H1 (cell line): ENCODE measurements around the gene AURKAIP1. TPM values are rescaled to one million over a fixed set of nuclear protein-coding genes. Genes with fewer than 3 reads are reported as not detected.
"Not testable (repeated sequence)": the region's sequence is repeated elsewhere in the genome, so short reads cannot be mapped to it uniquely, and the experiment has no call there.

Experiments used
- CTCF ChIA-PET: fragments of 300-600 bp; sonication (Branson Sonifier 250); formaldehyde crosslinking; loops from one replicate; lab custom pipeline; 2021; ENCODE audit not compliant: partially characterized antibody; lab: Charles Lee
- POLR2A ChIA-PET: fragments of 300-600 bp; sonication (Branson Sonifier 250); formaldehyde crosslinking; loops from one replicate; lab custom pipeline; 2021; ENCODE audit warnings: inconsistent platforms; ENCODE audit not compliant: partially characterized antibody; lab: Charles Lee
- DNase-seq, 2 experiments: peaks; one replicate each; pipeline versions ENCODE4 v3.0.0 to v3.0.0-alpha.2; 2010 to 2022; ENCODE audit warnings: low spot score in 2 of 2, low read depth in 1 of 2, mixed read lengths in 1 of 2
- FAIRE-seq: peaks from 2 replicates; lab custom pipeline; 2011; peaks lifted over from hg19 to GRCh38; lab: Jason Lieb, UNC
- H2AFZ ChIP-seq: 2 replicates; pipeline ENCODE4 v1.8.1; 2012; ENCODE audit warnings: low read length, inconsistent platforms
- H2AK5ac ChIP-seq: 2 replicates; pipeline ENCODE4 v1.6.1; 2013; ENCODE audit warnings: low read depth, low read length
- H2BK120ac ChIP-seq: replicated peaks from 2 replicates; pipeline ENCODE3; 2013; ENCODE audit warnings: low read depth, low read length, inconsistent platforms
- H2BK12ac ChIP-seq: 2 replicates; pipeline ENCODE4 v1.6.1; 2013; ENCODE audit warnings: low read depth, low read length
- H2BK15ac ChIP-seq: 2 replicates; pipeline ENCODE4 v1.6.1; 2013; ENCODE audit warnings: low read length
- H2BK20ac ChIP-seq: 2 replicates; pipeline ENCODE4 v1.6.1; 2013; ENCODE audit warnings: low read length
- H2BK5ac ChIP-seq: 2 replicates; pipeline ENCODE4 v1.6.1; 2013; ENCODE audit warnings: low read depth, low read length
- H3K14ac ChIP-seq: 2 replicates; pipeline ENCODE4 v1.6.1; 2013; ENCODE audit warnings: inconsistent platforms; ENCODE audit not compliant: insufficient read length
- H3K18ac ChIP-seq: 2 replicates; pipeline ENCODE4 v1.6.1; 2013; ENCODE audit warnings: low read length; ENCODE audit errors: extremely low read depth
- H3K23ac ChIP-seq: 2 replicates; pipeline ENCODE4 v1.6.1; 2013; ENCODE audit warnings: inconsistent platforms; ENCODE audit not compliant: insufficient read length
- H3K23me2 ChIP-seq: 2 replicates; pipeline ENCODE4 v1.6.1; 2013; ENCODE audit warnings: low read depth, low read length
- H3K27ac ChIP-seq: 2 replicates; pipeline ENCODE4 v1.6.1; 2011; ENCODE audit warnings: low read depth, low read length, inconsistent platforms
- H3K27me3 ChIP-seq, 4 experiments: replicated peaks in 1 of 4; 1 replicate in 1 of 4; 2 replicates in 3 of 4; pipeline versions ENCODE4 v1.6.1 to v1.8.1; 2011 to 2013; ENCODE audit warnings: low read length in 3 of 4, mild to moderate bottlenecking in 3 of 4, inconsistent platforms in 2 of 4, mixed read lengths in 2 of 4, moderate library complexity in 1 of 4; ENCODE audit not compliant: control insufficient read depth in 3 of 4, insufficient read depth in 3 of 4; ENCODE audit errors: extremely low read depth in 1 of 4
- H3K36me3 ChIP-seq, 4 experiments: 2 replicates each; pipeline versions ENCODE4 v1.6.1 to v1.8.1; 2011 to 2013; ENCODE audit warnings: mild to moderate bottlenecking in 4 of 4, low read length in 3 of 4, moderate library complexity in 2 of 4, control low read depth in 1 of 4, inconsistent platforms in 1 of 4; ENCODE audit not compliant: insufficient read depth in 4 of 4, control insufficient read depth in 2 of 4
- H3K4ac ChIP-seq: replicated peaks from 2 replicates; pipeline ENCODE3; 2013; ENCODE audit warnings: low read length, low read depth, mixed read lengths, inconsistent platforms; ENCODE audit not compliant: insufficient read length
- H3K4me1 ChIP-seq, 4 experiments: replicated peaks in 1 of 4; 1 replicate in 1 of 4; 2 replicates in 3 of 4; pipeline versions ENCODE4 v1.6.1 to v1.8.1; 2011 to 2013; ENCODE audit warnings: low read length in 3 of 4, inconsistent platforms in 2 of 4, mixed read lengths in 1 of 4; ENCODE audit not compliant: insufficient read depth in 4 of 4, control insufficient read depth in 3 of 4
- H3K4me2 ChIP-seq, 2 experiments: 2 replicates each; pipeline versions ENCODE4 v1.6.1 to v1.8.1; 2011 to 2013; ENCODE audit warnings: low read depth in 2 of 2, low read length in 2 of 2, control low read depth in 1 of 2, inconsistent platforms in 1 of 2, mild to moderate bottlenecking in 1 of 2; ENCODE audit not compliant: insufficient read depth in 1 of 2
- H3K4me3 ChIP-seq, 4 experiments: fragments of 200-600, 300-600 bp in 1 of 4; sonication (generic), shearing (Covaris generic), sonication (Bioruptor Twin) in 1 of 4; 2 replicates each; pipeline versions ENCODE4 v1.5.1 to v1.8.1; 2011 to 2016; ENCODE audit warnings: low read length in 4 of 4, low read depth in 3 of 4, control low read depth in 2 of 4, inconsistent platforms in 2 of 4, mild to moderate bottlenecking in 2 of 4, mixed read lengths in 1 of 4, moderate library complexity in 1 of 4; ENCODE audit not compliant: insufficient read depth in 2 of 4; ENCODE audit errors: extremely low read depth in 1 of 4
- H3K56ac ChIP-seq: replicated peaks from 2 replicates; pipeline ENCODE3; 2013; ENCODE audit warnings: low read depth, mild to moderate bottlenecking, mixed read lengths, low read length, inconsistent platforms; ENCODE audit not compliant: insufficient read length
- H3K79me1 ChIP-seq: 2 replicates; pipeline ENCODE4 v1.6.1; 2013; ENCODE audit warnings: low read depth, low read length, control low read depth
- H3K79me2 ChIP-seq, 2 experiments: 2 replicates each; pipeline versions ENCODE4 v1.6.1 to v1.8.1; 2012 to 2013; ENCODE audit warnings: low read length in 2 of 2, mild to moderate bottlenecking in 2 of 2, inconsistent platforms in 1 of 2; ENCODE audit not compliant: insufficient read depth in 2 of 2, control insufficient read depth in 1 of 2
- H3K9ac ChIP-seq, 4 experiments: replicated peaks in 1 of 4; 1 replicate in 1 of 4; 2 replicates in 3 of 4; pipeline versions ENCODE4 v1.6.1 to v1.8.1; 2011 to 2013; ENCODE audit warnings: low read depth in 3 of 4, low read length in 3 of 4, control low read depth in 2 of 4, mild to moderate bottlenecking in 2 of 4, moderate library complexity in 2 of 4, inconsistent platforms in 1 of 4; ENCODE audit errors: extremely low read depth in 1 of 4
- H3K9me3 ChIP-seq, 2 experiments: 2 replicates each; pipeline versions ENCODE4 v1.6.1 to v1.8.1; 2012 to 2013; ENCODE audit warnings: mild to moderate bottlenecking in 2 of 2, moderate library complexity in 2 of 2, control low read depth in 1 of 2, inconsistent platforms in 1 of 2, low read depth in 1 of 2, low read length in 1 of 2, mixed read lengths in 1 of 2; ENCODE audit not compliant: insufficient read depth in 2 of 2
- H4K20me1 ChIP-seq, 2 experiments: replicated peaks in 1 of 2; 2 replicates each; pipeline versions ENCODE3 to v1.8.1; 2011 to 2013; ENCODE audit warnings: inconsistent platforms in 2 of 2, low read length in 2 of 2, mild to moderate bottlenecking in 1 of 2; ENCODE audit not compliant: insufficient read depth in 2 of 2, control insufficient read depth in 1 of 2
- H4K5ac ChIP-seq: 2 replicates; pipeline ENCODE4 v1.6.1; 2013; ENCODE audit warnings: low read length, low read depth, mixed read lengths, inconsistent platforms; ENCODE audit not compliant: insufficient read length
- H4K8ac ChIP-seq: 2 replicates; pipeline ENCODE4 v1.8.0; 2013; ENCODE audit warnings: mild to moderate bottlenecking, moderate library complexity, low read length, inconsistent platforms; ENCODE audit not compliant: insufficient read depth; ENCODE audit errors: extremely low read depth
- H4K91ac ChIP-seq: replicated peaks from 2 replicates; pipeline ENCODE3; 2013; ENCODE audit warnings: low read length, mixed read lengths, inconsistent platforms; ENCODE audit not compliant: insufficient read length
- POLR2AphosphoS5 ChIP-seq: IDR thresholded peaks from 2 replicates; pipeline ENCODE4 v1.6.1; 2011; ENCODE audit warnings: low read depth, low read length
- WGBS, 2 experiments: shearing (Covaris generic) in 1 of 2; methylation state at CpG; one replicate each; pipeline versions ENCODE4 v1.1.6 to v1.1.7; 2013 to 2015; ENCODE audit warnings: low lambda C conversion rate in 2 of 2, mixed read lengths in 2 of 2, inconsistent platforms in 1 of 2, low coverage in 1 of 2, missing lambda C conversion rate in 1 of 2; ENCODE audit not compliant: insufficient replicate concordance in 2 of 2, insufficient coverage in 1 of 2, insufficient read length in 1 of 2; ENCODE audit errors: extremely low coverage in 1 of 2, missing lambda C conversion rate in 1 of 2; 5-methylcytosine and 5-hydroxymethylcytosine counted together
- polyA plus RNA-seq, 7 experiments: library from polyadenylated mRNA; depleted of rRNA in 3 of 7; stranded (reverse) in 5 of 7; unstranded in 2 of 7; fragments of >200 nt in 5 of 7; fragments of 200-250 nt in 2 of 7; gene quantifications; 1 replicate in 5 of 7; 2 replicates in 1 of 7; 4 replicates in 1 of 7; pipeline versions ENCODE4 v1.2.1 to v1.2.3, GENCODE V29; 2011 to 2013; ENCODE audit warnings: missing spikeins in 2 of 7, mixed read lengths in 2 of 7
- total RNA-seq: library from RNA; stranded (reverse); fragmentation: NEBNext Ultra II Directional; extraction: Animal tissue kit (Norgen Biotek cat#: 25700); gene quantifications from 2 replicates; pipeline ENCODE4 v1.2.1, GENCODE V29; 2021

The AURKAIP1 gene
- total and polyA plus RNA-seq, 2 of the 8 experiments (the other 6 are each of a cell fraction or from before 2014, with no cell fraction given): 87.8 to 194 TPM

- peaks cover 11 to 26% of the 10 kb centered on the region in 2 experiments for H4K20me1 ChIP-seq
- not testable (repeated sequence) for H3K18ac ChIP-seq, H4K8ac ChIP-seq, H2BK15ac ChIP-seq, H2AK5ac ChIP-seq, DNase-seq, FAIRE-seq, H2BK20ac ChIP-seq, H3K27ac ChIP-seq, H3K4ac ChIP-seq, H2AFZ ChIP-seq, H2BK120ac ChIP-seq, H3K56ac ChIP-seq, H3K4me2 ChIP-seq, H3K9me3 ChIP-seq, H3K23ac ChIP-seq, H4K91ac ChIP-seq, H4K5ac ChIP-seq, H3K14ac ChIP-seq, H3K9ac ChIP-seq, H2BK5ac ChIP-seq, H3K27me3 ChIP-seq, H2BK12ac ChIP-seq, H3K4me3 ChIP-seq
- H3K36me3 ChIP-seq: peaks cover 21 to 54% (median 35%) of the 10 kb centered on the region in 4 experiments
- H3K79me2 ChIP-seq: peaks cover 15 to 54% of the 10 kb centered on the region in 2 experiments
- peaks cover 20% of the 10 kb centered on the region for H3K79me1 ChIP-seq
- CTCF ChIA-PET: interaction anchor here (0.8 to 3.6 kb wide), 22 partner anchors 8 to 148 kb away, joined by 3 to 32 read pairs (median 6); partner anchors contain the start of gene AURKAIP1
- peaks cover 21% of the 10 kb centered on the region for H3K23me2 ChIP-seq
- POLR2A ChIA-PET: interaction anchor here (0.6 to 27.7 kb wide), 11 partner anchors 8 to 149 kb away, joined by 3 to 719 read pairs (median 4); partner anchors contain the start of genes ANKRD65, AURKAIP1, CCNL2 and VWA1
- TF ChIP-seq POLR2AphosphoS5: 0 out of 2 replicates have a peak, but pooled peaks have one; percentile 13
- 93% methylated on average over 9 of the region's 9 CpGs; no CpG with 5 or more reads in 1 of the 2 experiments for WGBS, 2 experiments
- H3K4me1 ChIP-seq: peaks cover 0 to 21% (median 13%) of the 10 kb centered on the region in 4 experiments; a peak in 6 of 7 replicates
Measured at GRCh38 chr1:1402901-1403392, 27.9 kb upstream of the AURKAIP1 start.
